GM12878 (cell line): Measurements from ENCODE around the gene CSNK1G2. TPM values are rescaled to one million over a fixed set of nuclear protein-coding genes. Genes with fewer than 3 reads are reported as not detected.

Source experiments
- ATAC-seq: fragments of 200-7000 bp; cut with Tn5 transposase; 3 replicates; pipeline ENCODE4 v1.9.1; 2020; ENCODE audit warnings: mild to moderate bottlenecking, moderate library complexity
- BruUV-seq: library from RNA; stranded (reverse); fragments of 400-500 nt; replicated peaks from 2 replicates; lab custom pipeline; 2021; lab: Mats Ljungman, UMichigan
- CTCF ChIA-PET: fragments of 300-600 bp; sonication (Branson Sonifier 250); formaldehyde crosslinking; extraction: SDS; loops from one replicate; lab custom pipeline; 2021; ENCODE audit warnings: inconsistent platforms; lab: Yijun Ruan, JAX
- POLR2A ChIA-PET: fragments of 350-600 bp; formaldehyde crosslinking; extraction: SDS; loops from one replicate; lab custom pipeline; 2021; ENCODE audit warnings: inconsistent platforms; lab: Charles Lee
- RAD21 ChIA-PET: fragments of 300-600 bp; sonication (Branson Sonifier 250); formaldehyde crosslinking; loops from one replicate; lab custom pipeline; 2023; ENCODE audit warnings: antibody characterized with exemption; ENCODE audit not compliant: unreplicated experiment; lab: Charles Lee
- SMC1A ChIA-PET: fragments of 300-600 bp; sonication (Branson Sonifier 250); formaldehyde crosslinking; loops from one replicate; lab custom pipeline; 2023; ENCODE audit not compliant: unreplicated experiment, uncharacterized antibody; lab: Charles Lee
- DNase-seq: peaks from one replicate; pipeline ENCODE4 v3.0.0-alpha.2; 2011; ENCODE audit warnings: low read depth, low spot score
- FAIRE-seq: peaks from 3 replicates; lab custom pipeline; 2011; peaks lifted over from hg19 to GRCh38; lab: Jason Lieb, UNC
- H2AFZ ChIP-seq: 2 replicates; pipeline ENCODE4 v1.6.0; 2011; ENCODE audit warnings: low read depth, low read length, control low read depth; ENCODE audit not compliant: control insufficient read depth
- H3K27ac ChIP-seq: 2 replicates; pipeline ENCODE4 v1.5.1; 2011; ENCODE audit warnings: control low read depth; ENCODE audit not compliant: control insufficient read depth, insufficient read depth
- H3K27me3 ChIP-seq, 2 experiments: replicated peaks in 1 of 2; 2 replicates each; pipeline versions ENCODE4 v1.6.0 to v1.6.1; 2011; ENCODE audit warnings: low read length in 1 of 2; ENCODE audit not compliant: control insufficient read depth in 2 of 2, insufficient read depth in 2 of 2
- H3K36me3 ChIP-seq, 2 experiments: 2 replicates each; pipeline ENCODE4 v1.5.1; 2011; ENCODE audit warnings: low read length in 1 of 2; ENCODE audit not compliant: control insufficient read depth in 2 of 2, insufficient read depth in 2 of 2
- H3K4me1 ChIP-seq: 2 replicates; pipeline ENCODE4 v1.6.1; 2011; ENCODE audit warnings: mild to moderate bottlenecking, low read length, moderate library complexity, mixed read lengths; ENCODE audit not compliant: control insufficient read depth, insufficient read depth
- H3K4me2 ChIP-seq: 2 replicates; pipeline ENCODE4 v1.6.0; 2011; ENCODE audit warnings: control low read depth; ENCODE audit not compliant: control insufficient read depth, insufficient read depth
- H3K4me3 ChIP-seq: fragments of 200-600 bp; sonication (generic); 2 replicates; pipeline ENCODE4 v1.5.1; 2016
- H3K79me2 ChIP-seq: 2 replicates; pipeline ENCODE4 v1.6.0; 2011; ENCODE audit warnings: low read length; ENCODE audit not compliant: control insufficient read depth, insufficient read depth
- H3K9ac ChIP-seq: 2 replicates; pipeline ENCODE4 v1.8.0; 2011; ENCODE audit warnings: low read length, control low read depth, mixed read lengths; ENCODE audit not compliant: control insufficient read depth, insufficient read depth
- H3K9me3 ChIP-seq: replicated peaks from 3 replicates; pipeline ENCODE4 v1.5.1; 2011; ENCODE audit warnings: mild to moderate bottlenecking, low read length; ENCODE audit not compliant: control insufficient read depth, insufficient read depth
- H4K20me1 ChIP-seq: 2 replicates; pipeline ENCODE4 v1.6.0; 2011; ENCODE audit not compliant: control insufficient read depth, insufficient read depth
- E2F4 ChIP-seq: IDR thresholded peaks from 2 replicates; pipeline ENCODE4 v1.6.1; 2012; ENCODE audit warnings: low read depth, low read length, improper control_type of control experiment
- KDM1A ChIP-seq: fragments of 200-600 bp; sonication (generic); IDR thresholded peaks from 2 replicates; pipeline ENCODE4 v1.6.1; 2016; ENCODE audit warnings: borderline replicate concordance
- MTA3 ChIP-seq: IDR thresholded peaks from 2 replicates; pipeline ENCODE4 v1.6.1; 2012; ENCODE audit warnings: low read length, inconsistent platforms, borderline replicate concordance
- SUPT20H ChIP-seq: IDR thresholded peaks from 2 replicates; pipeline ENCODE4 v1.6.1; 2011; ENCODE audit warnings: low read depth, mild to moderate bottlenecking, low read length, moderate library complexity, borderline replicate concordance; ENCODE audit not compliant: control insufficient read depth
- TBL1XR1 ChIP-seq: IDR thresholded peaks from 2 replicates; pipeline ENCODE4 v1.6.1; 2012; ENCODE audit warnings: low read depth, low read length, improper control_type of control experiment
- YY1 ChIP-seq: IDR thresholded peaks from 2 replicates; pipeline ENCODE4 v1.6.1; 2011; ENCODE audit warnings: low read depth, mild to moderate bottlenecking, low read length
- WGBS: methylation state at CpG from one replicate; pipeline ENCODE4 v1.1.6; 2016; ENCODE audit warnings: low lambda C conversion rate; ENCODE audit not compliant: insufficient replicate concordance, insufficient coverage; ENCODE audit errors: missing lambda C conversion rate; 5-methylcytosine and 5-hydroxymethylcytosine counted together
- in situ Hi-C: fragments of 300-500 bp; cut with MboI; formaldehyde crosslinking; loops from 9 replicates; pipeline ENCODE4 v1.14.3; 2018; ENCODE audit warnings: mixed read lengths
- intact Hi-C: fragments of 100-400 bp; cut with micrococcal nuclease; formaldehyde crosslinking; loops from one replicate; pipeline ENCODE4 v1.14.2; 2022; ENCODE audit not compliant: unreplicated experiment
- polyA plus RNA-seq, 11 experiments: library from polyadenylated mRNA; depleted of rRNA in 4 of 11; unstranded in 6 of 11; stranded (reverse) in 5 of 11; fragments of >200 nt; fragmentation: Nextera tagmentation in 4 of 11; fragmentation: Illumina TruSeq in 1 of 11; extraction: Ambion mirVana in 4 of 11; extraction: Trizol in 1 of 11; gene quantifications; 1 replicate in 1 of 11; 2 replicates in 10 of 11; pipeline versions ENCODE4 v1.2.1 to v1.2.3, GENCODE V29; 2011 to 2016; ENCODE audit warnings: inconsistent platforms in 2 of 11, missing spikeins in 2 of 11, low read depth in 1 of 11
- total RNA-seq, 4 experiments: library from RNA; depleted of rRNA in 3 of 4; stranded (reverse); fragments of >200 nt in 3 of 4; fragmentation: Illumina TruSeq in 1 of 4; extraction: Trizol in 1 of 4; gene quantifications; 2 replicates each; pipeline versions ENCODE4 v1.2.1 to v1.2.3, GENCODE V29; 2013 to 2021
- TF ChIP-seq, protein P1 (sequence below): IDR thresholded peaks from 2 replicates; pipeline ENCODE4 v1.6.1; 2011; ENCODE audit warnings: borderline replicate concordance, low read depth, mild to moderate bottlenecking, moderate library complexity, mixed read lengths, low read length; ENCODE audit not compliant: insufficient read depth; ENCODE audit errors: extremely low read length

CSNK1G2 gene
- total and polyA plus RNA-seq, 10 of the 15 experiments (the other 5 are each of a cell fraction or from before 2014, with no cell fraction given) = 0.64 to 109 (median 25.0) TPM

- Histone ChIP-seq H3K27ac (no peak overlapping the region), H3K9me3 (no peaks in the 10 kb centered on the region), H3K79me2 (no peaks in the 10 kb centered on the region), H3K36me3 (peaks cover 6 to 31% of the 10 kb centered on the region in 2 experiments; a peak in 3 of 4 replicates), H3K9ac (no peak overlapping the region), H3K4me2 (no peak overlapping the region), H3K27me3 (no peaks in the 10 kb centered on the region), H3K4me3 (no peak overlapping the region), H2AFZ (no peak overlapping the region), H3K4me1 (no peaks in the 10 kb centered on the region), H4K20me1 (no peaks in the 10 kb centered on the region)
- ATAC-seq = no peak
- ChIA-PET RAD21 (no interaction called here), CTCF (no interaction called here), POLR2A (no interaction called here), SMC1A (no interaction called here)
- DNase-seq = no peak
- intact Hi-C loops = no loop called here
- 88% methylated on average over 30 of the region's 35 CpGs for WGBS
- BruUV-seq = TSS peak; percentile 64
- TF ChIP-seq TBL1XR1 (no peak), SUPT20H (no peak), E2F4 (no peak), YY1 (no peak), KDM1A (no peak), MTA3 (no peak)
- TF ChIP-seq, protein P1, sequence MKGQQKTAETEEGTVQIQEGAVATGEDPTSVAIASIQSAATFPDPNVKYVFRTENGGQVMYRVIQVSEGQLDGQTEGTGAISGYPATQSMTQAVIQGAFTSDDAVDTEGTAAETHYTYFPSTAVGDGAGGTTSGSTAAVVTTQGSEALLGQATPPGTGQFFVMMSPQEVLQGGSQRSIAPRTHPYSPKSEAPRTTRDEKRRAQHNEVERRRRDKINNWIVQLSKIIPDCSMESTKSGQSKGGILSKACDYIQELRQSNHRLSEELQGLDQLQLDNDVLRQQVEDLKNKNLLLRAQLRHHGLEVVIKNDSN = no peak
- in situ Hi-C loops = no loop called here
- no peak for FAIRE-seq
Measured at GRCh38 chr19:1980091-1980808, 39.3 kb downstream of the CSNK1G2 start.
